Activated CD4-positive, alpha-beta T cell treated with anti-CD3 and anti-CD28 coated beads, Interleukin-2, amount 10 ng/mL, durations not matched to agents 7 days and 5 days (primary cell): Measurements from ENCODE around the gene GPC1. TPM values are rescaled to one million over a fixed set of nuclear protein-coding genes. Genes with fewer than 3 reads are reported as not detected.

Experiments
- CTCF ChIA-PET: fragments of 350-600 bp; sonication (Branson Sonifier 250); formaldehyde crosslinking; loops from one replicate; lab custom pipeline; 2021; ENCODE audit warnings: antibody characterized with exemption; lab: Charles Lee
- POLR2A ChIA-PET: fragments of 350-600 bp; sonication (Branson Sonifier 250); formaldehyde crosslinking; loops from one replicate; lab custom pipeline; 2021; ENCODE audit warnings: antibody characterized with exemption; lab: Charles Lee
- DNase-seq: peaks from one replicate; pipeline ENCODE4 v3.0.0-alpha.2; 2020
- H3K27ac Mint-ChIP-seq: one replicate; pipeline ENCODE4 v1.8.0; 2021; ENCODE audit warnings: mild to moderate bottlenecking, moderate library complexity, mixed read lengths
- H3K27me3 Mint-ChIP-seq: one replicate; pipeline ENCODE4 v1.8.0; 2021; ENCODE audit warnings: mixed read lengths
- H3K36me3 Mint-ChIP-seq: one replicate; pipeline ENCODE4 v1.8.0; 2021; ENCODE audit warnings: low read depth, mixed read lengths
- H3K4me1 Mint-ChIP-seq: one replicate; pipeline ENCODE4 v1.8.0; 2021; ENCODE audit warnings: mixed read lengths
- H3K4me3 Mint-ChIP-seq: one replicate; pipeline ENCODE4 v1.8.0; 2021; ENCODE audit warnings: mild to moderate bottlenecking, moderate library complexity, mixed read lengths
- H3K9me3 Mint-ChIP-seq: one replicate; pipeline ENCODE4 v1.8.0; 2021; ENCODE audit warnings: mixed read lengths
- total RNA-seq, 2 experiments: library from RNA; stranded (reverse); gene quantifications; one replicate each; pipeline ENCODE4 v1.2.3, GENCODE V29; 2021

Gene GPC1
- total RNA-seq, 2 experiments from 2014 or later = 7.3 to 7.5 TPM

- POLR2A ChIA-PET = no interaction called here
- no peak for DNase-seq
- no peaks in the 10 kb centered on the region for H3K36me3 Mint-ChIP-seq
These were observed 34.9 kb upstream of the GPC1 start for GRCh38 chr2:240400371-240401161.

GRCh38 chr2:240401308-240401707, 34.2 kb upstream of the GPC1 start:
- H3K36me3 Mint-ChIP-seq = no peaks in the 10 kb centered on the region
- H3K27ac Mint-ChIP-seq = no peak overlapping the region
- H3K9me3 Mint-ChIP-seq = no peaks in the 10 kb centered on the region
- H3K27me3 Mint-ChIP-seq = no peaks in the 10 kb centered on the region
- H3K4me1 Mint-ChIP-seq = peaks cover 21% of the 10 kb centered on the region
- ChIA-PET CTCF (interaction anchor here (0.6 kb wide), 1 partner anchor 14 kb away, joined by 3 read pairs; no protein-coding TSS in a partner anchor), POLR2A (no interaction called here)
- H3K4me3 Mint-ChIP-seq = no peak overlapping the region
- DNase-seq = no peak

More at GRCh38 chr2:240400371-240401161, 34.9 kb upstream of the GPC1 start:
- Mint-ChIP-seq H3K4me3 (no peak overlapping the region), H3K9me3 (no peaks in the 10 kb centered on the region), H3K27ac (no peak overlapping the region), H3K4me1 (peaks cover 21% of the 10 kb centered on the region), H3K27me3 (no peaks in the 10 kb centered on the region)
- CTCF ChIA-PET = interaction anchor here (0.6 kb wide), 1 partner anchor 15 kb away, joined by 3 read pairs; no protein-coding TSS in a partner anchor

- peaks cover 21% of the 10 kb centered on the region for H3K4me1 Mint-ChIP-seq
- no peaks in the 10 kb centered on the region for H3K27me3 Mint-ChIP-seq
- CTCF ChIA-PET = interaction anchor here (1.2 kb wide), 1 partner anchor 10 kb away, joined by 3 read pairs; no protein-coding TSS in a partner anchor
- no peak for DNase-seq
- H3K9me3 Mint-ChIP-seq = no peaks in the 10 kb centered on the region
- POLR2A ChIA-PET = no interaction called here
- H3K4me3 Mint-ChIP-seq = no peak overlapping the region
- H3K36me3 Mint-ChIP-seq = no peaks in the 10 kb centered on the region
- peak overlapping the region; percentile 88 for H3K27ac Mint-ChIP-seq
These were observed 33.5 kb upstream of the GPC1 start for GRCh38 chr2:240401781-240402551.

- CTCF ChIA-PET = interaction anchor here (1.2 kb wide), 1 partner anchor 9 kb away, joined by 3 read pairs; no protein-coding TSS in a partner anchor
- Mint-ChIP-seq H3K27ac (peak overlapping the region; percentile 88), H3K9me3 (no peaks in the 10 kb centered on the region), H3K4me1 (peaks cover 21% of the 10 kb centered on the region), H3K36me3 (no peaks in the 10 kb centered on the region), H3K27me3 (no peaks in the 10 kb centered on the region), H3K4me3 (no peak overlapping the region)
- POLR2A ChIA-PET = no interaction called here
- no peak for DNase-seq
These were observed 32.7 kb upstream of the GPC1 start for GRCh38 chr2:240402566-240403272.

- POLR2A ChIA-PET = no interaction called here
- peak overlapping the region; percentile 17 for H3K4me3 Mint-ChIP-seq
- peak overlapping the region; percentile 88 for H3K27ac Mint-ChIP-seq
These were observed 31.9 kb upstream of the GPC1 start for GRCh38 chr2:240403396-240404104.

GRCh38 chr2:240404174-240404852, 31.1 kb upstream of the GPC1 start:
- POLR2A ChIA-PET = interaction anchor here (0.6 kb wide), 1 partner anchor 521 kb away, joined by 4 read pairs; no protein-coding TSS in a partner anchor
- Mint-ChIP-seq H3K4me3 (no peak overlapping the region), H3K27ac (peak overlapping the region; percentile 88), H3K9me3 (no peaks in the 10 kb centered on the region), H3K27me3 (peaks cover 7% of the 10 kb centered on the region), H3K4me1 (peaks cover 21% of the 10 kb centered on the region), H3K36me3 (no peaks in the 10 kb centered on the region)
- CTCF ChIA-PET = no interaction called here
- no peak for DNase-seq

More at GRCh38 chr2:240403396-240404104, 31.9 kb upstream of the GPC1 start:
- Mint-ChIP-seq H3K9me3 (no peaks in the 10 kb centered on the region), H3K4me1 (peaks cover 21% of the 10 kb centered on the region), H3K27me3 (peaks cover 3% of the 10 kb centered on the region), H3K36me3 (no peaks in the 10 kb centered on the region)
- DNase-seq = no peak
- CTCF ChIA-PET = no interaction called here

GRCh38 chr2:240405133-240405532, 30.3 kb upstream of the GPC1 start:
- Mint-ChIP-seq H3K27me3 (peaks cover 8% of the 10 kb centered on the region), H3K4me3 (no peak overlapping the region), H3K9me3 (no peaks in the 10 kb centered on the region), H3K27ac (peak overlapping the region; percentile 0), H3K4me1 (peaks cover 21% of the 10 kb centered on the region), H3K36me3 (no peaks in the 10 kb centered on the region)
- ChIA-PET CTCF (no interaction called here), POLR2A (no interaction called here)
- DNase-seq = no peak

- H3K9me3 Mint-ChIP-seq = no peaks in the 10 kb centered on the region
- ChIA-PET POLR2A (no interaction called here), CTCF (no interaction called here)
- H3K4me1 Mint-ChIP-seq = peaks cover 21% of the 10 kb centered on the region
- H3K4me3 Mint-ChIP-seq = no peak overlapping the region
- peak overlapping the region; percentile 70 for H3K27ac Mint-ChIP-seq
- H3K36me3 Mint-ChIP-seq = no peaks in the 10 kb centered on the region
- peaks cover 10% of the 10 kb centered on the region for H3K27me3 Mint-ChIP-seq
- DNase-seq = no peak
These were observed 29.7 kb upstream of the GPC1 start for GRCh38 chr2:240405684-240406313.

- no peak for DNase-seq
- H3K4me3 Mint-ChIP-seq = no peak overlapping the region
- H3K9me3 Mint-ChIP-seq = no peaks in the 10 kb centered on the region
- H3K36me3 Mint-ChIP-seq = no peaks in the 10 kb centered on the region
- peaks cover 10% of the 10 kb centered on the region for H3K27me3 Mint-ChIP-seq
- POLR2A ChIA-PET = no interaction called here
- H3K4me1 Mint-ChIP-seq = peaks cover 19% of the 10 kb centered on the region
- CTCF ChIA-PET = no interaction called here
- H3K27ac Mint-ChIP-seq = no peak overlapping the region
These were observed 28.4 kb upstream of the GPC1 start for GRCh38 chr2:240407090-240407489.

GRCh38 chr2:240410004-240410403, 25.5 kb upstream of the GPC1 start:
- H3K27me3 Mint-ChIP-seq = peaks cover 10% of the 10 kb centered on the region
- H3K4me1 Mint-ChIP-seq = no peaks in the 10 kb centered on the region
- no peak overlapping the region for H3K27ac Mint-ChIP-seq
- no peak for DNase-seq
- no peak overlapping the region for H3K4me3 Mint-ChIP-seq
- ChIA-PET CTCF (no interaction called here), POLR2A (no interaction called here)
- H3K9me3 Mint-ChIP-seq = no peaks in the 10 kb centered on the region
- no peaks in the 10 kb centered on the region for H3K36me3 Mint-ChIP-seq

- ChIA-PET POLR2A (no interaction called here), CTCF (no interaction called here)
- H3K27ac Mint-ChIP-seq = no peak overlapping the region
- no peak overlapping the region for H3K4me3 Mint-ChIP-seq
- no peaks in the 10 kb centered on the region for H3K4me1 Mint-ChIP-seq
- H3K36me3 Mint-ChIP-seq = no peaks in the 10 kb centered on the region
- no peaks in the 10 kb centered on the region for H3K9me3 Mint-ChIP-seq
- peaks cover 10% of the 10 kb centered on the region for H3K27me3 Mint-ChIP-seq
- DNase-seq = no peak
These were observed 24.7 kb upstream of the GPC1 start for GRCh38 chr2:240410808-240411207.
